HL-60 (cell line): ENCODE data around the gene FARP1.

Experiments
- DNase-seq, 2 experiments: peaks; one replicate each; pipeline ENCODE4 v3.0.0-alpha.2; 2010 to 2020; ENCODE audit warnings: low read depth in 1 of 2, low spot score in 1 of 2
- H3K27ac ChIP-seq: fragments of 250-450 bp; sonication (Bioruptor Pico); replicated peaks from 2 replicates; pipeline ENCODE4 v1.5.1; 2020; ENCODE audit warnings: mild to moderate bottlenecking, moderate library complexity
- H3K27me3 ChIP-seq: fragments of 250-450 bp; sonication (Bioruptor Pico); 2 replicates; pipeline ENCODE4 v1.5.1; 2021; ENCODE audit warnings: mild to moderate bottlenecking, moderate library complexity; ENCODE audit not compliant: insufficient read depth, poor library complexity, severe bottlenecking
- H3K4me3 ChIP-seq: replicated peaks from 2 replicates; pipeline ENCODE4 v1.5.1; 2011; ENCODE audit warnings: mild to moderate bottlenecking, control low read depth, low read length; ENCODE audit not compliant: insufficient read depth
- GABPA ChIP-seq: IDR thresholded peaks from 2 replicates; pipeline ENCODE4 v1.6.1; 2012; ENCODE audit warnings: low read depth
- POLR2AphosphoS5 ChIP-seq: IDR thresholded peaks from 2 replicates; pipeline ENCODE4 v1.6.1; 2012; ENCODE audit warnings: low read depth
- SPI1 ChIP-seq: IDR thresholded peaks from 2 replicates; pipeline ENCODE4 v1.6.1; 2012; ENCODE audit warnings: low read depth, mild to moderate bottlenecking, borderline replicate concordance
- TF ChIP-seq, protein P1 (sequence below): IDR thresholded peaks from one replicate; pipeline ENCODE4 v1.5.1; 2011; ENCODE audit warnings: low read length, control low read depth, inconsistent platforms; ENCODE audit not compliant: insufficient read depth
- TF ChIP-seq, protein P2 (sequence below): IDR thresholded peaks from 2 replicates; pipeline ENCODE4 v1.6.1; 2012; ENCODE audit warnings: low read depth; ENCODE audit not compliant: insufficient replicate concordance

FARP1 gene

DNA sequence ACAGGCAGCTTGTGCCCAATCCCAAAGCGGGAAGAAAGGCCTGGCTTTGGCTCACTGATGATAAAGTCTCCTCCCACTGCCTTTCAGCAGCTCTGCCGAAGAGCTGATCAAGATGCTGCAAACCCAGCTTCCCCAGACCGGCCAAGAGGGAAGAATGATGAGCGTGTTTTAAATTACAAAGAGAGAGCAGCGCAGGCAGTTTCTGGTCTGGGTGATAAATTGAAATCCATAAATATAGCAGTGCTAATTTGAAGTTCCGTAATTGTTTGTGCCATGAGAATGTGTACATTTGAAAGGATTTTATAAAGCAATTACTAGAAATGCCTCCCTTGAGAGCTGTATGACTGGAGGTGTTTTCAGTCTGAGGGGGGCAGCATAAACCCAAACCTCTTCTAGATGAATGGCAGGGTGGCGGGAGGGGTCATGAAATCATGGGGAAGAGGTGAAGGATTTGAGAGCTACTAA lies 262.2 kb downstream of the FARP1 start:
- no peak for TF ChIP-seq SPI1
- TF ChIP-seq, protein P1, sequence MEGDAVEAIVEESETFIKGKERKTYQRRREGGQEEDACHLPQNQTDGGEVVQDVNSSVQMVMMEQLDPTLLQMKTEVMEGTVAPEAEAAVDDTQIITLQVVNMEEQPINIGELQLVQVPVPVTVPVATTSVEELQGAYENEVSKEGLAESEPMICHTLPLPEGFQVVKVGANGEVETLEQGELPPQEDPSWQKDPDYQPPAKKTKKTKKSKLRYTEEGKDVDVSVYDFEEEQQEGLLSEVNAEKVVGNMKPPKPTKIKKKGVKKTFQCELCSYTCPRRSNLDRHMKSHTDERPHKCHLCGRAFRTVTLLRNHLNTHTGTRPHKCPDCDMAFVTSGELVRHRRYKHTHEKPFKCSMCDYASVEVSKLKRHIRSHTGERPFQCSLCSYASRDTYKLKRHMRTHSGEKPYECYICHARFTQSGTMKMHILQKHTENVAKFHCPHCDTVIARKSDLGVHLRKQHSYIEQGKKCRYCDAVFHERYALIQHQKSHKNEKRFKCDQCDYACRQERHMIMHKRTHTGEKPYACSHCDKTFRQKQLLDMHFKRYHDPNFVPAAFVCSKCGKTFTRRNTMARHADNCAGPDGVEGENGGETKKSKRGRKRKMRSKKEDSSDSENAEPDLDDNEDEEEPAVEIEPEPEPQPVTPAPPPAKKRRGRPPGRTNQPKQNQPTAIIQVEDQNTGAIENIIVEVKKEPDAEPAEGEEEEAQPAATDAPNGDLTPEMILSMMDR = no peak
- TF ChIP-seq POLR2AphosphoS5 = no peak
- no peak for TF ChIP-seq GABPA
- TF ChIP-seq, protein P2, sequence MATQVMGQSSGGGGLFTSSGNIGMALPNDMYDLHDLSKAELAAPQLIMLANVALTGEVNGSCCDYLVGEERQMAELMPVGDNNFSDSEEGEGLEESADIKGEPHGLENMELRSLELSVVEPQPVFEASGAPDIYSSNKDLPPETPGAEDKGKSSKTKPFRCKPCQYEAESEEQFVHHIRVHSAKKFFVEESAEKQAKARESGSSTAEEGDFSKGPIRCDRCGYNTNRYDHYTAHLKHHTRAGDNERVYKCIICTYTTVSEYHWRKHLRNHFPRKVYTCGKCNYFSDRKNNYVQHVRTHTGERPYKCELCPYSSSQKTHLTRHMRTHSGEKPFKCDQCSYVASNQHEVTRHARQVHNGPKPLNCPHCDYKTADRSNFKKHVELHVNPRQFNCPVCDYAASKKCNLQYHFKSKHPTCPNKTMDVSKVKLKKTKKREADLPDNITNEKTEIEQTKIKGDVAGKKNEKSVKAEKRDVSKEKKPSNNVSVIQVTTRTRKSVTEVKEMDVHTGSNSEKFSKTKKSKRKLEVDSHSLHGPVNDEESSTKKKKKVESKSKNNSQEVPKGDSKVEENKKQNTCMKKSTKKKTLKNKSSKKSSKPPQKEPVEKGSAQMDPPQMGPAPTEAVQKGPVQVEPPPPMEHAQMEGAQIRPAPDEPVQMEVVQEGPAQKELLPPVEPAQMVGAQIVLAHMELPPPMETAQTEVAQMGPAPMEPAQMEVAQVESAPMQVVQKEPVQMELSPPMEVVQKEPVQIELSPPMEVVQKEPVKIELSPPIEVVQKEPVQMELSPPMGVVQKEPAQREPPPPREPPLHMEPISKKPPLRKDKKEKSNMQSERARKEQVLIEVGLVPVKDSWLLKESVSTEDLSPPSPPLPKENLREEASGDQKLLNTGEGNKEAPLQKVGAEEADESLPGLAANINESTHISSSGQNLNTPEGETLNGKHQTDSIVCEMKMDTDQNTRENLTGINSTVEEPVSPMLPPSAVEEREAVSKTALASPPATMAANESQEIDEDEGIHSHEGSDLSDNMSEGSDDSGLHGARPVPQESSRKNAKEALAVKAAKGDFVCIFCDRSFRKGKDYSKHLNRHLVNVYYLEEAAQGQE = no peak
- Histone ChIP-seq H3K27ac (no peak overlapping the region), H3K27me3 (peaks cover 4% of the 10 kb centered on the region), H3K4me3 (no peak overlapping the region)
- no peak for DNase-seq

- no peak for TF ChIP-seq POLR2AphosphoS5
- TF ChIP-seq, protein P1 = no peak
- no peak for TF ChIP-seq SPI1
- TF ChIP-seq, protein P2 = no peak
- TF ChIP-seq GABPA = no peak
- Histone ChIP-seq H3K27ac (no peak overlapping the region), H3K27me3 (peaks cover 4% of the 10 kb centered on the region), H3K4me3 (no peak overlapping the region)
- DNase-seq = no peak
Observed at GRCh38 chr13:98405690-98406344, 262.9 kb downstream of the FARP1 start.

- no peak overlapping the region for H3K27ac ChIP-seq
- TF ChIP-seq, protein P2 = no peak
- TF ChIP-seq, protein P1 = no peak
- no peak for TF ChIP-seq POLR2AphosphoS5
- TF ChIP-seq SPI1 = no peak
- no peak for TF ChIP-seq GABPA
Observed at GRCh38 chr13:98406427-98406826, 263.5 kb downstream of the FARP1 start.

More at GRCh38 chr13:98406427-98406826, 263.5 kb downstream of the FARP1 start:
- no peak overlapping the region for H3K4me3 ChIP-seq
- peaks cover 4% of the 10 kb centered on the region for H3K27me3 ChIP-seq
- no peak for DNase-seq
